Adrenal gland (tissue), 5 donors: ENCODE data around the gene FBXO28.

Experiments used
- POLR2A ChIP-seq, 2 donors: fragments of 450-650 bp; IDR thresholded peaks; one replicate each; pipeline ENCODE4 v1.6.1; 2017; ENCODE audit warnings: antibody characterized with exemption in 2 of 2, mild to moderate bottlenecking in 2 of 2, moderate library complexity in 1 of 2
- TF ChIP-seq, protein P1 (sequence below), 6 experiments: fragments of 450-650 bp in 4 of 6; fragments of 200-600 bp in 2 of 6; sonication (generic) in 1 of 6; IDR thresholded peaks; 1 replicate in 5 of 6; 2 replicates in 1 of 6; pipeline versions ENCODE4 v1.5.1 to v1.8.0; 2016 to 2021; ENCODE audit warnings: antibody characterized with exemption in 6 of 6, mild to moderate bottlenecking in 2 of 6, moderate library complexity in 1 of 6
- donor health status: DM: no; HTN: no; CAD: no.

- TF ChIP-seq POLR2A (IDR thresholded peaks at IDR 0.05) = no peak
- TF ChIP-seq, protein P1, sequence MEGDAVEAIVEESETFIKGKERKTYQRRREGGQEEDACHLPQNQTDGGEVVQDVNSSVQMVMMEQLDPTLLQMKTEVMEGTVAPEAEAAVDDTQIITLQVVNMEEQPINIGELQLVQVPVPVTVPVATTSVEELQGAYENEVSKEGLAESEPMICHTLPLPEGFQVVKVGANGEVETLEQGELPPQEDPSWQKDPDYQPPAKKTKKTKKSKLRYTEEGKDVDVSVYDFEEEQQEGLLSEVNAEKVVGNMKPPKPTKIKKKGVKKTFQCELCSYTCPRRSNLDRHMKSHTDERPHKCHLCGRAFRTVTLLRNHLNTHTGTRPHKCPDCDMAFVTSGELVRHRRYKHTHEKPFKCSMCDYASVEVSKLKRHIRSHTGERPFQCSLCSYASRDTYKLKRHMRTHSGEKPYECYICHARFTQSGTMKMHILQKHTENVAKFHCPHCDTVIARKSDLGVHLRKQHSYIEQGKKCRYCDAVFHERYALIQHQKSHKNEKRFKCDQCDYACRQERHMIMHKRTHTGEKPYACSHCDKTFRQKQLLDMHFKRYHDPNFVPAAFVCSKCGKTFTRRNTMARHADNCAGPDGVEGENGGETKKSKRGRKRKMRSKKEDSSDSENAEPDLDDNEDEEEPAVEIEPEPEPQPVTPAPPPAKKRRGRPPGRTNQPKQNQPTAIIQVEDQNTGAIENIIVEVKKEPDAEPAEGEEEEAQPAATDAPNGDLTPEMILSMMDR (IDR thresholded peaks at IDR 0.05) = no peak
These were observed 23.6 kb downstream of the FBXO28 start for GRCh38 chr1:224137518-224137917.
